Stimulated activated CD4-positive, alpha-beta T cell treated with anti-CD3 and anti-CD28 coated beads, TNF-alpha, amount 100 ng/mL, for 48 hours (primary cell): ENCODE data around the gene BRCA1.
"Not testable (repeated sequence)": the region's sequence is repeated elsewhere in the genome, so short reads cannot be mapped to it uniquely, and the experiment has no call there.

Source experiments
- DNase-seq, 3 donors: peaks; one replicate each; pipeline ENCODE4 v3.0.0-alpha.2; 2020; ENCODE audit warnings: low read depth in 3 of 3

The BRCA1 gene

GRCh38 chr17:43134774-43135453 is 9.8 kb upstream of the BRCA1 start:
- DNase-seq: no peak

GRCh38 chr17:43133439-43133838 is 8.3 kb upstream of the BRCA1 start:
- DNase-seq: not testable (repeated sequence)

- DNase-seq: no peak
Measured at GRCh38 chr17:43132117-43132516, 7.0 kb upstream of the BRCA1 start.

GRCh38 chr17:43129671-43130010 is 4.5 kb upstream of the BRCA1 start:
- no peak for DNase-seq

- not testable (repeated sequence) for DNase-seq
Measured at GRCh38 chr17:43127333-43127876, 2.2 kb upstream of the BRCA1 start.

GRCh38 chr17:43126911-43127290 is 1.7 kb upstream of the BRCA1 start:
- DNase-seq: no peak

GRCh38 chr17:43125967-43126910 is 1.1 kb upstream of the BRCA1 start:
- no peak for DNase-seq

GRCh38 chr17:43118679-43119615 is 6.2 kb downstream of the BRCA1 start:
- DNase-seq: no peak

GRCh38 chr17:43114151-43114552 is 11.0 kb downstream of the BRCA1 start:
- DNase-seq: no peak

- DNase-seq: no peak
Measured at GRCh38 chr17:43106552-43106951, 18.6 kb downstream of the BRCA1 start.

- no peak for DNase-seq
Measured at GRCh38 chr17:43105146-43105545, 20.0 kb downstream of the BRCA1 start.

GRCh38 chr17:43104665-43105064 is 20.5 kb downstream of the BRCA1 start:
- DNase-seq: no peak

GRCh38 chr17:43095364-43095763 is 29.8 kb downstream of the BRCA1 start:
- DNase-seq: not testable (repeated sequence)

- no peak for DNase-seq
Measured at GRCh38 chr17:43094129-43094835, 30.9 kb downstream of the BRCA1 start.

GRCh38 chr17:43092901-43093300 is 32.3 kb downstream of the BRCA1 start:
- DNase-seq: no peak

GRCh38 chr17:43090022-43090421 is 35.1 kb downstream of the BRCA1 start:
- no peak for DNase-seq

GRCh38 chr17:43085474-43085873 is 39.7 kb downstream of the BRCA1 start:
- no peak for DNase-seq

GRCh38 chr17:43079641-43080302 is 45.4 kb downstream of the BRCA1 start:
- DNase-seq: no peak

- DNase-seq: no peak
Measured at GRCh38 chr17:43074869-43075268, 50.3 kb downstream of the BRCA1 start.

- DNase-seq: no peak
Measured at GRCh38 chr17:43070872-43071271, 54.3 kb downstream of the BRCA1 start.

GRCh38 chr17:43070257-43070656 is 54.9 kb downstream of the BRCA1 start:
- DNase-seq: no peak
